Ishikawa (cell line): ENCODE results near the gene GATC.

Source experiments
- CREB1 ChIP-seq: IDR thresholded peaks from 2 replicates; pipeline ENCODE4 v1.6.1; 2012; ENCODE audit warnings: low read depth
- EGR1 ChIP-seq: IDR thresholded peaks from 2 replicates; pipeline ENCODE4 v1.6.1; 2012
- EP300 ChIP-seq: IDR thresholded peaks from 2 replicates; pipeline ENCODE4 v1.6.1; 2012; ENCODE audit warnings: borderline replicate concordance
- FOXM1 ChIP-seq: IDR thresholded peaks from 2 replicates; pipeline ENCODE4 v1.6.1; 2012; ENCODE audit warnings: low read depth, borderline replicate concordance
- MAX ChIP-seq: IDR thresholded peaks from 2 replicates; pipeline ENCODE4 v1.6.1; 2012
- REST ChIP-seq: IDR thresholded peaks from 2 replicates; pipeline ENCODE4 v1.6.1; 2012; ENCODE audit warnings: low read depth, mild to moderate bottlenecking
- TAF1 ChIP-seq: IDR thresholded peaks from 2 replicates; pipeline ENCODE4 v1.6.1; 2012; ENCODE audit warnings: low read depth, mild to moderate bottlenecking
- TCF12 ChIP-seq: IDR thresholded peaks from 2 replicates; pipeline ENCODE4 v1.6.1; 2012; ENCODE audit warnings: low read depth
- YY1 ChIP-seq: IDR thresholded peaks from 2 replicates; pipeline ENCODE4 v1.6.1; 2012; ENCODE audit warnings: low read depth

GRCh38 chr12:120437735-120438494 is 8.3 kb upstream of the GATC start, which contains the start of gene COX6A1:
- TF ChIP-seq REST (no peak), TCF12 (peak; percentile 78; the same call in 1 of the 2 replicates), EGR1 (0 out of 2 replicates have a peak, but pooled peaks have one; percentile 20), EP300 (peak; percentile 33; the same call in 1 of the 2 replicates), YY1 (peak; percentile 97), TAF1 (peak; percentile 95), MAX (peak; percentile 42), CREB1 (no peak), FOXM1 (no peak)
